Posterior vena cava (tissue), 2 donors: ENCODE data around the gene GJA10. TPM values are rescaled to one million over a fixed set of nuclear protein-coding genes. Genes with fewer than 3 reads are reported as not detected.

Experiments used
- DNase-seq: peaks from one replicate; pipeline ENCODE4 v3.0.0-alpha.2; 2020; ENCODE audit warnings: low spot score
- intact Hi-C, 2 donors: fragments of 100-400 bp; cut with DNase I; formaldehyde crosslinking; loops; one replicate each; pipeline versions ENCODE4 v1.14.1 to v1.14.2; 2022 to 2023
- total RNA-seq, 2 donors: library from RNA; stranded (reverse); fragmentation: NEBNext Ultra II Directional; extraction: Animal tissue kit (Norgen Biotek cat#: 25700); gene quantifications; one replicate each; pipeline ENCODE4 v1.2.1, GENCODE V29; 2021
- donor health status: DM: yes; HTN: yes; CAD: no.
- donor health status: DM: yes; HTN: yes; CAD: no.

Gene GJA10
- total RNA-seq, 2 donors from 2014 or later, result not detected

DNA sequence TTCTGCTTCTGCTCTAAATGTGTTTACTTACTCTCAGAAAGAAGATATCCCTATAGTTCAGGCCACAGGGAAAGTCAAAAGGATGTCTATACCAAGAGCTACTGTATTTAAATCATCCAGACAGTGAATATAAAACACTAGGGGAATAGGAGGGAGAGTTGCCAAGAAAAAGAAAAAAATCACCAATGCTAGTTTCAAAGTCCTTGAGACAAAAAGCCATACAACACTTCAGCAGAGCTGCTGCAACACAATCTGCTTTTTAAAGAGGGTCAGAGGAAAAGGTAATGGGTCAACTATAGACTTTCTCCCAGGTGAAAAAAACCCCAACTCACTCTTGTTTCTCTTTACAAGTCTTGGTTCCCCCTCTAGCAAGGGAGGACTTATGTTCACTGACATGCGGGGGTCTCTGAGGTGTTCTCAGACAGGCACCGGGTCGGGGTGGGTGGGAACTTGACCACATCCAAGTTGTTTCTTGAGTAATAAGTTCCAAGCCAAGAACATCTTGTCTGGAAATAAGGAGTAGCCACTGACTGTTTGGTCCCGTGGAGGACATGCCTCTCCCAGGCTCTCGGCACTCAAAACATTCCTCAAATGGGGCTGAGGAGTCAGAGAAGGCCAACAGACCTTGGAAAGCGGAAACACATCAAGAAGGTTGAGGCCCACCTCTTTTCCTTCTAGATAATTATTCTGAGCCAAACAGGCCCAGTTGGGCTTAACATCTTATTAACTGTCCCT is 47.7 kb downstream of the GJA10 start:
- intact Hi-C loops, result loop anchor here (2.0 to 10.0 kb wide), 2 partner anchors 533 to 537 kb away; no protein-coding TSS in a partner anchor
- DNase-seq, result no peak

GRCh38 chr6:89942601-89943000 is 48.3 kb downstream of the GJA10 start:
- DNase-seq, result no peak
- intact Hi-C loops, result loop anchor here in 1 of 2 donors (10.0 kb wide), 1 partner anchor 532 kb away; no protein-coding TSS in a partner anchor

GRCh38 chr6:89944181-89944755 is 50.0 kb downstream of the GJA10 start:
- intact Hi-C loops, result loop anchor here in 1 of 2 donors (10.0 kb wide), 1 partner anchor 531 kb away; no protein-coding TSS in a partner anchor
- DNase-seq, result no peak

DNA sequence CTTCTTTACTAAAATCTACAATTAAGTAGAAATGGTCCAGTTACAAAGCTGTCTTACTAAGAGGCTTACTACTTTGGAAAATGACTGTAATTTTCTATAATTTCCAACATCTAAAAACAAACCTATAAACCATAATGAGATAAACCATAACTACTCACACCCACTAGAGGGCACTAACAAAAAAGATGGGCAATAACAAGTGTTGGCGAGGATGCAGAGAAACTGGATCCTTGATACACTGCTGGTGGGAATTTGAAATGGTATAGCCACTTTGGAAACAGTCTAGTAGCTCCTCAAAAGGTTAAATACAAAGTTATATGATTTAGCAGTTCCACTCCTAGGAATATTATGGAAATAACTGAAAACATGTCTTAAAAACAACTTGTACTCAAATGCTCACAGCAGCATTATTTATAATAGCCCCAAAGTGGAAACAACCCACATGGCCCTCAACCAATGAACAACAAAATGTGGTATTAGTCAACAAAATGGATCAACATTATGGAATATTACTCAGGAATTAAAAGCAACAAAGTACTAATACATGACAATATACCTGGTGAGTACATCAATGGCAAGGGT is 50.6 kb downstream of the GJA10 start:
- DNase-seq, result no peak
- intact Hi-C loops, result loop anchor here in 1 of 2 donors (10.0 kb wide), 1 partner anchor 530 kb away; no protein-coding TSS in a partner anchor

Other genes with a start within 250 kb of the GJA10 start
- gene MDN1, start 74.7 kb upstream of the GJA10 start, total RNA-seq, result 10 to 100 TPM; 27.3 to 30.0 TPM
- 10 to 100 TPM; 18.2 to 18.8 TPM for gene CASP8AP2, start 64.6 kb upstream of the GJA10 start, total RNA-seq